GM12873 (cell line): ENCODE data around the gene LIG1.

Experiments used
- TF ChIP-seq, protein P1 (sequence below): IDR thresholded peaks from 2 replicates; pipeline ENCODE4 v1.5.1; 2012; ENCODE audit warnings: low read depth, mild to moderate bottlenecking, moderate library complexity, low read length, control low read depth; ENCODE audit not compliant: insufficient read depth; ENCODE audit errors: missing control alignments

Gene LIG1

DNA sequence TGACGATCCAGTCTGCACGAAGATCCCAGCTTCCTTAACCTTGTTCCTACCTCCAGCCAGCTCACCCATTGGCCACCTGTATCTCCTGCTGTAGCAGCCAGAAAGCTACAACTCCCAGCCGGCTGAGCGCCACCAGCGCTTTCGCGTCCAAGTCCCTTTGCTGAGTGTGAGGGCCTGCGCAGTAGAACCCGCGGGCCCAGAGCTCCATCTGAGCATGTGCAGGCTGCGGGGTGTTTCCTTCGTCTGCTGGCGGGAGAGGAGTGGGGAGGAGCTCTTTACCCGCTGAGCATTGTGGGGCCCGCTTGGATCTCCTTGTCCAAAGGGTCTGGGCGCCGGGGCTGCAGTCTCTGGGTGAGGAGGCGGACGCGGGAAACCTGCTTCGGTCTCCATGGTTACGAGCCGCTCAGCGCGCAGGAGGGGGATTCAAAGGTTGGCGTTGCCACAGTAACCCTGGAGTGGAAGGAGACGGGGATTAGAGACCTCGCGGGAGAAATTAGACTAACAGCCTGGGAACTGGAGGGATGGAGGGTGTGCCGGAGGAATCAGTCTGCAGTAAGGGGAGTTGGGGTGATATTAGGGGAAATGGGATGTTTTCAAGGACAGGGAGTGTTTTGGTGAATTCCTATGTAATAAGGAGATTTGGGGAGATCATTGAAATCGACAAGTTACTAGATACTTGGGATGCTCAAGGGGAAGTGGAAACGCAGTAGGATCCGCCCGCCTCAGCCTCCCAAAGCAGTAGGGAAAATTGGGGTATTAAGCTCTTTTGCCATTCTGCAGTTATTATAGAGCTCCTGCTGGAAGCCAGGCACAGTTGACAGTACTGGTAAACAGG, 33.9 kb upstream of the LIG1 start:
- TF ChIP-seq, protein P1, sequence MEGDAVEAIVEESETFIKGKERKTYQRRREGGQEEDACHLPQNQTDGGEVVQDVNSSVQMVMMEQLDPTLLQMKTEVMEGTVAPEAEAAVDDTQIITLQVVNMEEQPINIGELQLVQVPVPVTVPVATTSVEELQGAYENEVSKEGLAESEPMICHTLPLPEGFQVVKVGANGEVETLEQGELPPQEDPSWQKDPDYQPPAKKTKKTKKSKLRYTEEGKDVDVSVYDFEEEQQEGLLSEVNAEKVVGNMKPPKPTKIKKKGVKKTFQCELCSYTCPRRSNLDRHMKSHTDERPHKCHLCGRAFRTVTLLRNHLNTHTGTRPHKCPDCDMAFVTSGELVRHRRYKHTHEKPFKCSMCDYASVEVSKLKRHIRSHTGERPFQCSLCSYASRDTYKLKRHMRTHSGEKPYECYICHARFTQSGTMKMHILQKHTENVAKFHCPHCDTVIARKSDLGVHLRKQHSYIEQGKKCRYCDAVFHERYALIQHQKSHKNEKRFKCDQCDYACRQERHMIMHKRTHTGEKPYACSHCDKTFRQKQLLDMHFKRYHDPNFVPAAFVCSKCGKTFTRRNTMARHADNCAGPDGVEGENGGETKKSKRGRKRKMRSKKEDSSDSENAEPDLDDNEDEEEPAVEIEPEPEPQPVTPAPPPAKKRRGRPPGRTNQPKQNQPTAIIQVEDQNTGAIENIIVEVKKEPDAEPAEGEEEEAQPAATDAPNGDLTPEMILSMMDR: no peak

DNA sequence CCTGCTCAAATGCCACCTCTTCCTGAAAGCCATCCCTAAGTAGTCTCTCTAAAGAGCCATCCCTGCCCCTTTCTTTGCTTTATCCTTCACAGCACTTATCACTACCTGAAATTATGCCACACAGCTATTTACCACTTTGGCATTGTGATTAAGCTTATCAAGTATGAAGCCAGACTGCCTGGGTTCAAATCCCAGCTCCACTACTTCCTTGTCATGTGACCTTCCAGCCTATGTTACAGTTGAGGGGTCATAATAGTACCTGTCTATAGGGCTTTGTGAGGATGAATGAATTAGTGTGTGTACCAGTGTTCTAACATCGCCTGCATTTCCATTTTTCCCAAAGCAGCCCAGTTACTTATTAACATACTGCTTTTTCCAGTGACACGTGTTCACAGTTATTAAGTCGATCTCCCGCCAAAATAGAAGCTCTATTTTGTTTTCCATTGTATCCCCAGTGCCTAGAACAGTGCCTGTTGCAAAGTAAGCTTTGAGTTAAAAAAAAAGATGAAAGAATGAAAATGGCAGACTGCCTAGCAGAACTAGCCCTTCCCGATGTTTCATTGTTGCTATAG, 33.2 kb upstream of the LIG1 start:
- TF ChIP-seq, protein P1: no peak

DNA sequence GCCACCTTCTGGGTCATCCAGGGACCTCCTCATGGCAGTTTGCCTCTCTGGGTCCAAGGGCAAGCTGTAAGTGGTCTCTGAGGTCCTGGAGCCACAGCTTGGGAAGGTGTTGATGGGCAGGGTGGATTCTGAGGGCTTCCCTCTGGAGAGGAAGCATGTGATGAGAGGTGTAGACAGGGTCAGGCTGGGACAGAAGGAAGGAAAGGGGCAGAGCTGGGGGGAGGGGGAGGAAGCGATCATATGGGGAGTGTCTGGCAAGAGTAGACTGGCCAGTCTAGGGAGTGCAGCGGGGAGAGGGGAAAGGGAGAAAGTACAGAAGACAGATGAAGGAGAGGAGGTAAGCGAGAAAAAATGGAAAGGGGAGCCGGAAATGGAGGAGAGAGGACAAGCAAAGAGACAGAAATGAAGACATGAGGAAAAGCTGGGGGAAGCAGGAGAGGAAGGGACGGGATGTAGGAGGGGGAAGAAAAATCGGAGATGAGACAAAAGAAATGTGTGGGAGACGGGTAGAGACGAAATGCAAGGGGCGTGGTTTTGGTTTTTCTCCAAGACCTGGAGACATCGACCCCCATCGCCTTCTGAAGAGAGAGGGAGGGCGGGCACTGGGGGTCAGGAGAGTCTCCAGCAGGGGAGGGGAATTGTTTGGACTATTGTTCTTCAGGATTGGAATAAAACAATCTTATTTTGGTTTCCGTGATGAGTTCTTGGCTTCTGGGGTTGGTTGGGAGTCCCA, 27.0 kb upstream of the LIG1 start:
- TF ChIP-seq, protein P1: no peak

DNA sequence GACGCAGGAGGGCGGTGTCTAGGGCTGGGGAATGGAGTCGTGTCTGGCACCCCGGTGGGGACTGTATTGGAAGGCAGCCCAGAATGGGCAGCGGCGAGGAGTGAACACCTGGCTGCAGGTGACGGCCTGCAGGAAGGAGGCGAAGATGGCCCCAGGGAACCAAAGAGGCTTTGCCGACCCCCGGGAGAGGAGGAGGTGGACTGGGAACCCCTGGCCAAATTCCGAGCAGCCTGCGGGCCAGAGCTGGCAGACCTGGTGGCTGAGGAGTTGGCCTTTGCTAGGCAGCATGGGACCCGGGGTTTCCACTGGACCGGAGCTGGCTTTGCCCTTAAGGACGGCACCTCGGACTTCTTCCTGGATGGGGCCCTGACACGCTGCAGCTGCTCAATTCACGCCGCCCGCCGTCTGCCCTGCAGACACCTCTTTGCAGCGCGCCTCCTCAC, 26.2 kb upstream of the LIG1 start:
- TF ChIP-seq, protein P1: no peak

DNA sequence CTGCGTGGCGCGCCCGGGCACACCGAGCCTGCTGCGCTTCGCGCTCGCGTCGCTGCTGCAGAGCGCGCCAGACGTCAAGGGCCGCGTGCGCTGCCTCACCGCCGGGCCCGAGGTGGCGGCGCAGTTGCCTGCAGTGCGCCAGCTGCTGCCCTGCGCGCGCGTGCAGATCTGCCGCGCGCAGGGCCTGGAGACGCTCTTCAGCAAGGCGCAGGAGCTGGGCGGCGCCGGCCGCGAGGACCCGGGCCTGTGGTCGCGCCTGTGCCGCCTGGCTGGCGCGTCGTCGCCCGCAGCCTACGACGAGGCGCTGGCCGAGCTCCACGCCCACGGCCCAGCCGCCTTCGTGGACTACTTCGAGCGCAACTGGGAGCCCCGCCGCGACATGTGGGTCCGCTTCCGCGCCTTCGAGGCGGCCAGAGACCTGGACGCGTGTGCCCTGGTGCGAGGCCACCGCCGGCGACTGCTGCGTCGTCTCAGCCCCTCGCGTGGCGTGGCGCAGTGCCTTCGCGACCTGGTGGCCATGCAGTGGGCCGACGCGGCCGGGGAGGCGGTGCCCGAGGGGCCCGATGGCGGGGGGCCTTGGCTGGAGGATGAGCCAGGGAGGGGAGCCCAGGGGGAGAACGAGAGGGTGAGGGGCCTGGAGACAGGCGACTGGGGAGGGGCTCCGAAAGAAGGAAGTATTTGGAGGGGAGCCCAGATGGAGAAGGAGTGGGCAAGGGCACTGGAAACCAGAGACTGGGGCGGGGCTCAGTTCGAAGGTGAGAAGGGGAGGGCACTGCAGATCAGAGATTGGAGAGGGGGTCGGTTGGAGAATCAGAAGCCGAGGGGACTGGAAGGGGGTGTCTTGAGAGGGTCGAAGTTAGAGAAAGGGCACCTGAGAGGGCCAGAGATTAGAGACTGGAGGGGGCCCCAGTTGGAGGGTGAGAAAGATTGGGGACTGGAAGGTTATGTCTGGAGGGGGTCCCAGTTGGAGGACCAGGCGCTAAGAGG, 25.0 kb upstream of the LIG1 start:
- TF ChIP-seq, protein P1: no peak

DNA sequence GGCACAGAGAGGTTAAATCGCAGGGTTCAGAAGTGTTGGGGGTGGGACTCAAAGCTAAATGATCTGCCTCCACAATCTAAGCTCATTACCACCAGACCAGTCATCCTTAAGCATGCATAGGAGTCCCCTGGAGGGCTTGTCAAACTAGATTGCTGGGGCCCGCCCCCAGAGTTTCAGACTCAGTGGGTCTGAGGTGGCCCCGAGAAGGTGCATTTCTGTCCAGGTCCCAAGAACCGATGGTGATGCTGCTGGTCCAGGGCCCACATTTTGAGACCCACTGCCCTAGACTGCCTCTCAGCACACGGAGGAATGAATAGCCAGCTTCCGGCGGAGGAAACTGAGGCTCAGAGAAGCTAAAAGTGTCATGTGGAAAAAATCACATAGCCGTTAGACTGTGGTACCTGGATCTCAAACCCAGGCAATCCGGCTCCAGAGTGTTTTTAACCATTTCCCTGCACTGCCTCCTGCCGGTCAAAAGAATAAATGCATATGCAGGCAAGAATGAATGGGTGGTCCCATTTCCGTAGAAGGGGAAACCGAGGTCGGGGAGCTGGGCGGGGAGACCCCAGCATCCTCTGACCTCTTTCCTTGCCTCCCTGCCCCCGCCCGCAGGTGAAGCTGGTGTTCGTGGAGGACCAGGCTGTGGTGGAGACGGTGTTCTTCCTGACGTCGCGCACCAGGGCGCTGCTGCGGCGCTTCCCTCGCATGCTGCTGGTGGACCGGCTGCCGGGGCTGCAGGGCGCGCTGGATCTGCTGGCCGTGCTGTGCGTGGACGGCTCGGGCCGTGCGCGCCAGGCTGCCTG, 24.1 kb upstream of the LIG1 start:
- TF ChIP-seq, protein P1: peak; percentile 76
